ENCODE results near the gene NGF. TPM values are rescaled to one million over a fixed set of nuclear protein-coding genes. Genes with fewer than 3 reads are reported as not detected.

Gene NGF
- total RNA-seq, 2 donors from 2014 or later, result not detected

GRCh38 chr1:115300087-115300876 lies 37.8 kb downstream of the NGF start:
- no peak for DNase-seq (ENCODE audit: low spot score in 2 of 2)
- H3K9me3 Mint-ChIP-seq, result peaks cover 4 to 6% of the 10 kb centered on the region in 2 donors
- no peaks in the 10 kb centered on the region for H3K36me3 Mint-ChIP-seq
- no peak for ATAC-seq
- no peak overlapping the region for H3K27ac Mint-ChIP-seq

- Mint-ChIP-seq H3K27ac (no peak overlapping the region), H3K36me3 (no peaks in the 10 kb centered on the region), H3K9me3 (peaks cover 4 to 6% of the 10 kb centered on the region in 2 donors)
- DNase-seq (ENCODE audit: low spot score in 2 of 2), result no peak
- ATAC-seq, result no peak
Measured at GRCh38 chr1:115299266-115299665, 38.8 kb downstream of the NGF start.

- H3K9me3 Mint-ChIP-seq, result no peaks in the 10 kb centered on the region
- H3K36me3 Mint-ChIP-seq, result no peaks in the 10 kb centered on the region
- peak; percentile 39 to 41 for ATAC-seq
- no peak for DNase-seq (ENCODE audit: low spot score in 2 of 2)
- no peak overlapping the region for H3K27ac Mint-ChIP-seq
Measured at GRCh38 chr1:115296981-115297380, 41.1 kb downstream of the NGF start.

- Mint-ChIP-seq H3K36me3 (no peaks in the 10 kb centered on the region), H3K27ac (no peak overlapping the region), H3K9me3 (no peaks in the 10 kb centered on the region)
- DNase-seq (ENCODE audit: low spot score in 2 of 2) (no peak), ATAC-seq (no peak)
Measured at GRCh38 chr1:115295904-115296696, 41.9 kb downstream of the NGF start.

- H3K9me3 Mint-ChIP-seq, result peaks cover 0 to 4% of the 10 kb centered on the region in 2 donors
- H3K27ac Mint-ChIP-seq, result no peak overlapping the region
- no peaks in the 10 kb centered on the region for H3K36me3 Mint-ChIP-seq
- DNase-seq (ENCODE audit: low spot score in 2 of 2), result no peak
- no peak for ATAC-seq
Measured at GRCh38 chr1:115293899-115294298, 44.1 kb downstream of the NGF start.

GRCh38 chr1:115293006-115293405 lies 45.0 kb downstream of the NGF start:
- ATAC-seq (no peak), DNase-seq (ENCODE audit: low spot score in 2 of 2) (no peak)
- H3K36me3 Mint-ChIP-seq, result no peaks in the 10 kb centered on the region
- peaks cover 0 to 4% of the 10 kb centered on the region in 2 donors for H3K9me3 Mint-ChIP-seq
- H3K27ac Mint-ChIP-seq, result no peak overlapping the region

- ATAC-seq, result no peak
- DNase-seq (ENCODE audit: low spot score in 2 of 2), result no peak
- no peak overlapping the region for H3K27ac Mint-ChIP-seq
- H3K36me3 Mint-ChIP-seq, result no peaks in the 10 kb centered on the region
- H3K9me3 Mint-ChIP-seq, result peaks cover 0 to 4% of the 10 kb centered on the region in 2 donors
Measured at GRCh38 chr1:115291741-115292140, 46.3 kb downstream of the NGF start.

- no peak for ATAC-seq
- no peaks in the 10 kb centered on the region for H3K36me3 Mint-ChIP-seq
- no peak overlapping the region for H3K27ac Mint-ChIP-seq
- no peak for DNase-seq (ENCODE audit: low spot score in 2 of 2)
- H3K9me3 Mint-ChIP-seq, result peaks cover 0 to 4% of the 10 kb centered on the region in 2 donors
Measured at GRCh38 chr1:115289940-115290339, 48.1 kb downstream of the NGF start.

- no peak for ATAC-seq
- no peak for DNase-seq (ENCODE audit: low spot score in 2 of 2)
- H3K9me3 Mint-ChIP-seq, result peaks cover 0 to 4% of the 10 kb centered on the region in 2 donors
- H3K27ac Mint-ChIP-seq, result no peak overlapping the region
- H3K36me3 Mint-ChIP-seq, result no peaks in the 10 kb centered on the region
Measured at GRCh38 chr1:115288591-115289198, 49.4 kb downstream of the NGF start.

GRCh38 chr1:115286431-115287205 lies 51.4 kb downstream of the NGF start:
- ATAC-seq (no peak), DNase-seq (ENCODE audit: low spot score in 2 of 2) (no peak)
- Mint-ChIP-seq H3K36me3 (no peaks in the 10 kb centered on the region), H3K27ac (no peak overlapping the region), H3K9me3 (peaks cover 0 to 4% of the 10 kb centered on the region in 2 donors)

- ATAC-seq, result no peak
- Mint-ChIP-seq H3K27ac (no peak overlapping the region), H3K36me3 (no peaks in the 10 kb centered on the region), H3K9me3 (no peaks in the 10 kb centered on the region)
- DNase-seq (ENCODE audit: low spot score in 2 of 2), result no peak
Measured at GRCh38 chr1:115284209-115284608, 53.8 kb downstream of the NGF start.

- no peak overlapping the region for H3K27ac Mint-ChIP-seq
- H3K9me3 Mint-ChIP-seq, result no peaks in the 10 kb centered on the region
- ATAC-seq, result no peak
- DNase-seq (ENCODE audit: low spot score in 2 of 2), result no peak
- no peaks in the 10 kb centered on the region for H3K36me3 Mint-ChIP-seq
Measured at GRCh38 chr1:115283681-115284146, 54.3 kb downstream of the NGF start.

- H3K9me3 Mint-ChIP-seq, result no peaks in the 10 kb centered on the region
- no peak for DNase-seq (ENCODE audit: low spot score in 2 of 2)
- no peak for ATAC-seq
- no peak overlapping the region for H3K27ac Mint-ChIP-seq
- H3K36me3 Mint-ChIP-seq, result no peaks in the 10 kb centered on the region
Measured at GRCh38 chr1:115283249-115283648, 54.8 kb downstream of the NGF start.

GRCh38 chr1:115282807-115283208 lies 55.2 kb downstream of the NGF start:
- ATAC-seq (no peak), DNase-seq (ENCODE audit: low spot score in 2 of 2) (no peak)
- no peak overlapping the region for H3K27ac Mint-ChIP-seq
- no peaks in the 10 kb centered on the region for H3K9me3 Mint-ChIP-seq
- H3K36me3 Mint-ChIP-seq, result no peaks in the 10 kb centered on the region

GRCh38 chr1:115281143-115281542 lies 56.9 kb downstream of the NGF start:
- H3K27ac Mint-ChIP-seq, result no peak overlapping the region
- ATAC-seq, result no peak

GRCh38 chr1:115280064-115280463 lies 58.0 kb downstream of the NGF start:
- DNase-seq (ENCODE audit: low spot score in 2 of 2), result no peak
- Mint-ChIP-seq H3K9me3 (peaks cover 4 to 10% of the 10 kb centered on the region in 2 donors), H3K36me3 (no peaks in the 10 kb centered on the region), H3K27ac (no peak overlapping the region)
- ATAC-seq, result peak in 1 of 2 donors; percentile 52

More at GRCh38 chr1:115281143-115281542, 56.9 kb downstream of the NGF start:
- peaks cover 4% of the 10 kb centered on the region in 2 donors for H3K9me3 Mint-ChIP-seq
- DNase-seq (ENCODE audit: low spot score in 2 of 2), result no peak
- H3K36me3 Mint-ChIP-seq, result no peaks in the 10 kb centered on the region

All from activated naive CD4-positive, alpha-beta T cell treated with anti-CD3 and anti-CD28 coated beads, Interleukin-2, amount 50 U/mL, for 72 hours (primary cell).